ENCODE measurements around the gene CDHR5.

DNA sequence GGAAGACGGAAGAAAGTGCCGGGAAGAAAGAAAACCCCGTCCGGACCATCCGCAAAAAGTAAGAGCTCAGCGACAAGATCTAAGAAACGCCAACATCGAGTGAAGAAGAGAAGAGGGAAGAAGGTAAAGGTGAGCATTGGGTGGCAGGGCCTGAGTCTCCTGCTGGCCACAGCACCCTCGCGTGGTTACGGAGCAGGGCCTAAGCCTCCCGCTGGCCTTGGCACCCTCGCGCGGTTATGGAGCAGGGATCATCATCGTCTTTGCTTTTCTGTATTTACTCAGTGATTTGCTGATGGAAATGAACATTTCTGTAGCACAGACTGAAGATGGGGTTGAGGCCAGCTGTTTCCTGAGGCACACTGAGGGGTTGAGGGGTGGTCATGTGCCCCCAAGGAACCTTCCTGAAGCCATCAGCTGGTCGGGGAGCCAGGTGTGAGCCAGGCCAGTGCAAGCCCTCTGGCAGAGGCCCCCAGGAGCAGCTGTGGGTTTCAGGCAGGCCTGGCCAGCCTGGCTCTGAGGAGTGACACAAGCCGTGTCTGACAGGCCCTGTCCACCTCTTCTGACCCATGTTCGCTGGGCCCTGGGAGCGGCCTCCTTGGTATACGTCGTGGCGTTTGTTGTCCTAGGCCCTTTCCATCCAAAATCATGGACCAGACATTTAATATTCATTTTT lies 23.0 kb downstream of the CDHR5 start:
- TF ChIP-seq CTCF (IDR thresholded peaks at IDR 0.05 in 8 of 11, conservative IDR thresholded peaks at IDR 0.05 in 3 of 11) (no peak), POLR2A (IDR thresholded peaks at IDR 0.05) (no peak), POLR2AphosphoS5 (IDR thresholded peaks at IDR 0.05) (peak in 2 of 3 donors; percentile 19 to 55)
